Stimulated activated CD4-positive, alpha-beta T cell treated with anti-CD3 and anti-CD28 coated beads, Interleukin-4, amount 100 ng/mL, for 1 hour (primary cell): Measurements from ENCODE around the gene MIEN1.
"Not testable (repeated sequence)": the region's sequence is repeated elsewhere in the genome, so short reads cannot be mapped to it uniquely, and the experiment has no call there.

Experiments
- DNase-seq: peaks from one replicate; pipeline ENCODE4 v3.0.0-alpha.2; 2020

MIEN1 gene

DNA sequence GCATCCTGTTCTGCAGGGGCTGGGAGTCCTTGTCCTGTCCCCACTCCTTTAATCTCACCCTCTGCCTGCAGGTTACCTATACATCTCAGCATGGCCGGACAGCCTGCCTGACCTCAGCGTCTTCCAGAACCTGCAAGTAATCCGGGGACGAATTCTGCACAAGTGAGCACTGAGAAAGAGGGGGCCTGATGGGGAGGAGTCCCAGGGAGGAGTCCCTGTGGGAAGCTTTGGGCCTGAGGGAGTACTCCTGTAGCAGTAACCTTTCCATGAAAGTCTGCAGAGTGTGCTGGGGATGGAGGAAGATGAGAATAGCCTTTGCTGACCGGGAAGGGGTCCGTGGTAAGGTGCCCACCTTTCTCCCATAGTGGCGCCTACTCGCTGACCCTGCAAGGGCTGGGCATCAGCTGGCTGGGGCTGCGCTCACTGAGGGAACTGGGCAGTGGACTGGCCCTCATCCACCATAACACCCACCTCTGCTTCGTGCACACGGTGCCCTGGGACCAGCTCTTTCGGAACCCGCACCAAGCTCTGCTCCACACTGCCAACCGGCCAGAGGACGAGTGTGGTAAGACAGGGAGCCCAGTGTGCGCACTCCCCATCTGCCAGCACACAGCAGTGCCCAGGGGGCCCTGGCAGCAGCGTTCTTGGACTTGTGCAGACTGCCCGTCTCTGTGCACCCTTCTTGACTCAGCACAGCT lies 14.8 kb downstream of the MIEN1 start:
- DNase-seq, result no peak

DNA sequence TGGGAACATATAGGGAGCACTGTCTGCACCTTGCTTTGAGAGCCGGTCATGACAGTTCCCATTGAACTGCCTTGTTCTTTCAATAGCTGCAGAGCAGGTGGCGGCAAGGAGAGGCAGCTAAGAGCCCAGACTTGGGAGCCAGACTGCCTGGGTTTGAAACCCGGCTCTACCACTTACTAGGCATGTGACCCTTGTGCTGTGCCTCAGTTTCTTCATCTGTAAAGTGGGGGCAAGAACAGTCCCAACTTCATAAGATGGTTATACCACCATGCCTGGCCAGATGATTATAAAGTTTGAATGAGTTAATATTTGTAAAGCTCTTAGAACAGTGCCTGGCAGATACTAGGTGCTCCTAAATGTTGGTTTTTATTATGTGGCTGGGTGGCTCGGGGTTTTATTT lies 16.1 kb downstream of the MIEN1 start:
- DNase-seq, result no peak

DNA sequence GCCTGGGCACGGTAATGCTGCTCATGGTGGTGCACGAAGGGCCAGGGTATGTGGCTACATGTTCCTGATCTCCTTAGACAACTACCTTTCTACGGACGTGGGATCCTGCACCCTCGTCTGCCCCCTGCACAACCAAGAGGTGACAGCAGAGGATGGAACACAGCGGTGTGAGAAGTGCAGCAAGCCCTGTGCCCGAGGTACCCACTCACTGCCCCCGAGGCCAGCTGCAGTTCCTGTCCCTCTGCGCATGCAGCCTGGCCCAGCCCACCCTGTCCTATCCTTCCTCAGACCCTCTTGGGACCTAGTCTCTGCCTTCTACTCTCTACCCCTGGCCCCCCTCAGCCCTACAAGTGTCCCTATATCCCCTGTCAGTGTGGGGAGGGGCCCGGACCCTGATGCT lies 18.5 kb downstream of the MIEN1 start:
- no peak for DNase-seq

DNA sequence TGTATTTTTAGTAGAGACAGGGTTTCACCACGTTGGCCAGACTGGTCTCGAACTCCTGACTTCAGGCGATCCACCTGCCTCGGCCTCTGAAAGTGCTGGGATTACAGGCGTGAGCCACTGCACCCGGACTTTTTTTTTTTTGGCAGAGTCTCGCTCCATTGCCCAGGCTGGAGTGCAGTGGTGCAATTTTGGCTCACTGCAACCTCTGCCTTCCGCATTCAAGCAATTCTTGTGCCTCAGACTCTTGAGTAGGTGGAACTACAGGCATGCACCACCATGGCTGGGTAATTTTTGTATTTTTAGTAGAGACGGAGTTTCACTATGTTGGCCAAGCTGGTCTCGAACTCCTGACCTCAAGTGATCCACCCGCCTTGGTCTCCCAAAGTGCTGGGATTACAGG lies 19.3 kb downstream of the MIEN1 start:
- not testable (repeated sequence) for DNase-seq

DNA sequence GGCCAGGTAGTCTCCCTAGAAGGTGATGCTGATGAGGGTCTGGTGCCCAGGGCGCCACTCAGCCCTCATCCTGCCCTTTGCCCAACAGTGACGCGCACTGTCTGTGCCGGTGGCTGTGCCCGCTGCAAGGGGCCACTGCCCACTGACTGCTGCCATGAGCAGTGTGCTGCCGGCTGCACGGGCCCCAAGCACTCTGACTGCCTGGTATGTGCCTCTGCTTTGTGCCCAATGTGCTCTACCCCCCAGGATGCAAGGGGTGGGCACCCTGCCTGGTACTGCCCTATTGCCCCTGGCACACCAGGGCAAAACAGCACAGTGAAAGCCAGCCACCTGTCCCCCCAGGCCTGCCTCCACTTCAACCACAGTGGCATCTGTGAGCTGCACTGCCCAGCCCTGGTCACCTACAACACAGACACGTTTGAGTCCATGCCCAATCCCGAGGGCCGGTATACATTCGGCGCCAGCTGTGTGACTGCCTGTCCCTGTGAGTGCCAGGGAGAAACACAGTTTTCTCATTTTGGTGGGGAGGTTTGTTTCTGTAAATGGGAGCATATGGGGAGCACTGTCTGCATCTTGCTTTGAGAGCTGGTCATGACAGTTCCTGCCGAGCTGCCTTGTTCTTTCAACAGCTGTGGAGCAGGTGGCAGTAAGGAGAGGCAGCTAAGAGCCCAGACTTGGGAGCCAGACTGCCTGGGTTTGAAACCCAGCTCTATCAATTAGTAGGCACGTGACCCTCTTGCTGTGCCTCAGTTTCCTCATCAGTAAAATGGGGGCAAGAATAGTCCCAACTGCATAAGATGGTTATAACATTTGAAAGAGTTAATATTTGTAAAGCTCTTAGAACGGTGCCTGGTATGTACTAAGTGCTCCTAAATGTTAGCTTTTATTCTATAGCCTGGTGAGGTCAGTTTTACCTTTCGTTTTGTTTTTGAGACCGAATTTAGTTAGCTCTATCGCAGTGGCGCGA lies 20.1 kb downstream of the MIEN1 start:
- DNase-seq, result no peak

DNA sequence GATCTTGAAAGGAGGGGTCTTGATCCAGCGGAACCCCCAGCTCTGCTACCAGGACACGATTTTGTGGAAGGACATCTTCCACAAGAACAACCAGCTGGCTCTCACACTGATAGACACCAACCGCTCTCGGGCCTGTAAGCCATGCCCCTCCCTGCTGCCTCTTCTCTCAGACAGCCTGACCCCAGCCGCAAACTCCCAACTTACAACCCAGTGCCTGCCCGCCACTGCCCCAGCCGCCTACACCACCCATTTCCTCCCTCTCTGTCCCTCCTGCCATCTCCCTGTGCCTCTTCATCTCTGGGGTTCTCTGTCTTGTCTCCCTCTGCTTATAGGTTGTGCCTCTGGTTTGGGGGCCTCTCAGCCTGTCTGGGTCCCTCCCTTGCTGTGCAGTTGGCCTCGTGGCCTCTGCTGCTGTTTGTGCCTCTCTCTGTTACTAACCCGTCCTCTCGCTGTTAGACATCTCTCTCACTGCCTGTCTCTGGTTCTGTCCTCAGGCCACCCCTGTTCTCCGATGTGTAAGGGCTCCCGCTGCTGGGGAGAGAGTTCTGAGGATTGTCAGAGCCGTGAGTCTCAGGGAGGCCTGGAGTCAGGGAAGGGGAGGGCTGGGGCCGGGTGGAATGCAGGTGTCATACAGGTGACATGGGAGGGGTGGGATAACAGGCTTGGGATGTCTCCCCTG lies 20.9 kb downstream of the MIEN1 start:
- DNase-seq, result no peak

DNA sequence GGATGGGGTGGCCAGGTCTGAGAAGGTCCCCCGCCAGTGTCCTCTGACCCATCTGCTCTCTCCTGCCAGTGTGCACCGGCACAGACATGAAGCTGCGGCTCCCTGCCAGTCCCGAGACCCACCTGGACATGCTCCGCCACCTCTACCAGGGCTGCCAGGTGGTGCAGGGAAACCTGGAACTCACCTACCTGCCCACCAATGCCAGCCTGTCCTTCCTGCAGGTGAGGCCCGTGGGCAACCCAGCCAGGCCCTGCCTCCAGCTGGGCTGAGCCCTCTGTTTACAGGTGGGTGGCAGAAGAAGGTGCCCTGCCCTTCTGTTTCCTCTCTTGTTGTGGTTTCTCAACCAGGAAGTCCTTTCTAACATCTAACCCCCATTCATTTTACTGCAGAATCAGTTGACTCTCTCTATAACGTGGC lies 23.4 kb downstream of the MIEN1 start:
- no peak for DNase-seq

DNA sequence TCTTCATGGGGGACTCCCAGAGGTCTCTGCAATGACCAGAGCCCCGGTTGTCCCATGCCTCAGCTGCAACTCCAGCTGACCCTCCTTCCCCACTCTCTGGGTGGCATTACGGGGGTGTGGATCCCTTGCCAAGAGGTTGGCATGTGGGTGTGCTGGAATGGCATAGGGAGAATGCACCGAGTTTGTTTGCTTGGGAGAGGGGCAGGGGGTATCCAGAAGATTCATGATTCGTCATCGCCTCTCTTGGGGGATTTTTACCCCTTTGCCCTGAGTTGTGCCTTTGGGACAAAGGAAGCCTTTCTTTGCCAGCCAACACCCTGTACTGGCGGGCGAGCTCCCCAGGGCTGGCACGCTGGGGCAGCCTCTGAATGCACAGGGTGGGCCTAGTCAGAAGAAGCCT lies 23.9 kb downstream of the MIEN1 start:
- DNase-seq, result no peak

DNA sequence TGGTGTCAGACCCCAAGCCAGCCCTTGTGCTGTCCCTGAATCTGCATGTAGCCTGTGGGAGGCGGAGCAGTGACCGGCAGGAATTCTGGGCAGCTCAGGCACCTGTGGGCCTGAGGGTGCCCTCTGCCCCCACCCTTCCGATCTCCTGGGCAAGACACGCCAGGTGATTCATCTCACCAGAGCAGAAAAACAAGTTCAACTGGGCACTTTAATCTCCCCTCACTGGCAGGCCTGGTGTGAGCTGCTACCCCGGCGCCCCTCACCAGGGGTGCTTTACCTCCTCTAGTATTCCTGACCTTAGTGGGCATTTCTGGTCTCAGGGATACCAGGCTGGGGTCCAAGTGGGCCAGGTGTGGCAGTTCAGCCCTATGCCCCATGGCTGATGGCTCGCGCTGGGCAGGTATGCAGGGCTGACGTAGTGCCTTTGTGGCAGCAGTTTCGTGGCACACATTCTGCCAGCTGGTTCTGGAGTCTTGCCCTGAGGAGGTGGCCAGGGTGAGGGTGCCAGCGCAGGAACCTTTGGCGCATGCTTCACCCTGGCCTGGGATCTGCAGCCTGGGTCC lies 24.5 kb downstream of the MIEN1 start:
- DNase-seq, result no peak

DNA sequence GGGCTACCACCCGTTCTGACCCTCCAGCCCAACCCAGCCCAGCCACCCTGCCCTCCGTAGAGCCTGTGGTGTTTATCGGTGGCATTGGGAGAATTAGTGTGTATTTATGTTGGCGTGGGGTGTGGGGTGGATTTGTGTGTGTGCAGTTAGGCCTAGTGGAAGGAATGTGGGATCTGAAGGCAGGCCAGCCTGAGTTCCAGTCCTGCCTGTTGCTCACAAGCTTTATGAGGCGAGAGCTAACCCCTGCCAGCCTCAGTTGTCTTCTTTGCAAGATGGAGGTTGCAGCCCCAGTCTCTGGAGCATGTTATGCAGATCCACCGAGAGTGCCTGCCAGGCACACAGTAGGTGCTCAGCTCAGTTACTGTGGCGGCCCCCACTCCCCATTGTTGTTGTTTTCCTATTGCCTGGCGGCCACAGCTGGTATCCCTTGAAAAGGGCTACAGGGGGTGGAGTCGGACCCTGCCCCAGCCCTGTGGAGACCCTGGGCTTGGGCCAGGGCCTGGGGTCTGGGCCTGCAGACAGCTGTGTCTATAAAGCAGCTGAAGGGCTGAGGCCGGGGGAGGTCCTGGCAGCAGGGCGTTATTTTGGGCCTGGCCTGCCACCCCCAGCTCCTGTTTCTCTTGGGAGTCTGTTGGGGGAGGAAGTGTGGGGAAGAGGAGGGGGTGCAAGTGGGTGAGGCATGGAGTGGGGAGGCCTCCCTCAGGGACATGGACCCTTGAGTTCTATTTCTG lies 25.3 kb downstream of the MIEN1 start:
- no peak for DNase-seq

DNA sequence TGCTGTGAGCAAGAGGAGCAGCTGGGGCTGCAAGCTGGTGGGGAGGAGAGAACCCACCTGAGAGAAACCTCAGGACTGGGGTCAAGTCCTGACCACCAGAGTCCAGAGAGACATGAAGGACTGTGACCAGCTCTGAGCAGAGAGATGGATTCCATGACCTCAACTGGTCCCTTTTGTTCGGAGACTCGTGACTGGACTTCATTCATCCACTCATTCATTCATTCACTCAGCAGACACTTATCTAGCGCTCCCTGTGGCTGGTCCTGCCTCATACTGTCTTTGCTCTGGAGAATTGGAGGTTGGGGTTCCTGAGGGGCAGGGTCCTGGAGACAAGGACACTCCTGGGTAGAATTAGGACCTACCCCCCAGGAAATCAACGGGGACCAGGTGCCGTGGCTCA lies 26.4 kb downstream of the MIEN1 start:
- DNase-seq, result no peak

DNA sequence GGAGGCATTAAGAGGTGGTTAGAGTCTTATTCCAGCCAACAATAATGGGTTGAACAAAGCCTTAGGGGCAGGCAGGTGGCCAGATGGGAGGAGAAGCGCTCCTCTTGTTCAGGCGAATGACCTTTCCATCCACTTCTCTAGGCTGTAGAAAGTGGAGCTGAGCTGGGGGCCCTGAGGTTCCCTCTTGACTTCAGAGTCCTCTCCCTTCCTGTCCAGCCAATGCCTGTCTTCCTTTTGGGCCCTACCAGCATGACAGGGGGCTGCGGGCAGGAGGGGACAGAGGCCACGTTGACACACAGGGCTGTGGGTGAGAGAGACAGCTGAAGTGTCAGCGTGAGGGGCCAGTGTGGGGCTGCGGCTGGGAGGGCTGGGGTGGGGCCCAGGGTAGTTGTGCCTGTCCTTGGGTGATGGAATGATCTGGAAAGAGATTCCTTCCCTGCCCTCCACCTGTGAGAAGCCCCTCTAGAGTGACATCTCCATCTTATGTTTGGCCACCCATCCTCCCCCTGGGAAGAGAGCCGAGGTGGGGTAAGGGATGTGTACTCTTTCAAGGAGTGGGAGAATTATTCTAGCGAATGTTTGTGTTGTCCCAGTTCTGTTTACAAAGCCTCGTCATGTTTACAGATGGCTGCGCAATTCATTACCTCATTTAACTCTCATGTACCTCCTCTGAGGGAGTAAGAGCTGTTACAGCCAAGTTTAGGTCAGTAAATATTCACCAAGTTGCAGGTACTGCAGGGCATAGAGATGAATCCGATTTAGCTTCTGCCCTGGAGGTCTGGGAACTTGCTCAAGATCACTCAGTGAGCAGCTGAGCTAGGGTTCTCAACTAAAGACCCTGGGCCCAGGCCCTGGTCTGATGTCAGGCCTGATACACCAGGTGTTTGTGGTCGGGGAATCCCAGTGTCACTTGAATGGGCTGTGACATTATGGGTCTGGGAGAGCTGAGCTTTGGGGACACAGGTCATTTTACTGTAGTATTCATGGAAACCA lies 27.1 kb downstream of the MIEN1 start:
- no peak for DNase-seq

DNA sequence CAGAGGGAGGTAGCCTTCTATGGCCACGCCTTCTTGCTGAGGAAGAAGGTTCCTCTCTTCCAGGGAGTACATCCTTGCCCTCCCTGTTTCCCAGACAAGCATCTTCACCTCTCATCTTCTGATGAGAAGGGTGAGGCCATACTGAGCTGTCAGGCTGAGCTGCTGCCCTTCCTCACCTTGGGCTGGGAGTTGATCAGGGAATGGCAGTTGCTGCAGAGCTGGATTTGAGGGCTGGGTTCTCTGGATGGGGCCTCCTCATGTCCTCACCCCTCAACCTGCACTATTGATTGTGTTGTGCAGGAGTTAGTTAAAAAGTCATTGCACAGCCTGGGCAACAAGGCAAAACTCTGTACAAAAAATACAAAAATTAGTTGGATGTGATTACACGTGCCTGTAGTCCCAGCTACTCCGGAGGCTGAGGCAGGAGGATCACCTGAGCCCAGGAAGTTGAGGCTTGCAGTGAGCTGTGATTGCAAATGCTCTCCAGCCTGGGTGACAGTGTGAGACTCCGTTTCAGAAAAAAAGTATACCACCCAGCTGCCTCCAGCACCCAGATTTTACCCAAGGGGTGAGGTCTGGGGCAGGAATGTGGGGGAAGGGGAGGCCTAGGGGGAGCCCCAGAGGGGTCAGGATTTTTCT lies 28.4 kb downstream of the MIEN1 start:
- no peak for DNase-seq

DNA sequence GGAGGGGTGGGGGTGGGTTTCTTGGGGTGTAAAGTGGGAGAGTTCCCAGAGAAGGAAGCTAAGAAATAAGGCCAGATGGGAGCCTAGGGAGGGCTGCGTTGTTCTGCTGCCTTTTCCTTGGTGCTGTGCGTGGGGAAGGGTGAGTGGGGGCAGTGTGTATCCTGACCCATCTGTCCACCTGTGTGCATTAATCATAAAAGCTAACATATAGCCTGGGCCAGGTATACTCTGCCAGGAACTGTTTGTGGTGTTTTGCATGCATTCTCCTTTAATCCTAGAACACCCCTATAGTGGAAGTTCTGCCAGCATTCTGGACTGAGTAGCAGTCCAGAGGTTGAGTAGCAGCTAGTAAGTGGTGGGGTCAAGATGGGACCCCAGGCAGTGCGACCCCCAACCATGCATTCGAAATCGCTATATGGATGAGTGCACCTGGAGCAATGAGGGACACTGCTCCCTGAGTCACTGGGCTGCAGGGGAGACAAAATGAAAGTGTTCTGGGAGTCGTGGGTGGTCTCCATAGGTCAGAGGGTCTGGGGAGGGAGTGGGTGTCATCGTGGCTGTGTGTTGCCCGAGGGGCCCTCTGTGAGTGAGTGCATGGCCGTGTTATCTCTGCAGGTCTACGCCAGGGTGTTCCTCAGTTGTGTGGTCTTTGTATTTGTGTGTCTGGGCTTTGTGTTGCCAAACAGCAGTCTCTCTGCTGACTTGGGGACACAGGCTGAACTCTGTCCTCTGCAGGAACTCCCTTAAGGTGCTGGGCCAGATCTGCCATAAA lies 29.1 kb downstream of the MIEN1 start:
- DNase-seq, result no peak

DNA sequence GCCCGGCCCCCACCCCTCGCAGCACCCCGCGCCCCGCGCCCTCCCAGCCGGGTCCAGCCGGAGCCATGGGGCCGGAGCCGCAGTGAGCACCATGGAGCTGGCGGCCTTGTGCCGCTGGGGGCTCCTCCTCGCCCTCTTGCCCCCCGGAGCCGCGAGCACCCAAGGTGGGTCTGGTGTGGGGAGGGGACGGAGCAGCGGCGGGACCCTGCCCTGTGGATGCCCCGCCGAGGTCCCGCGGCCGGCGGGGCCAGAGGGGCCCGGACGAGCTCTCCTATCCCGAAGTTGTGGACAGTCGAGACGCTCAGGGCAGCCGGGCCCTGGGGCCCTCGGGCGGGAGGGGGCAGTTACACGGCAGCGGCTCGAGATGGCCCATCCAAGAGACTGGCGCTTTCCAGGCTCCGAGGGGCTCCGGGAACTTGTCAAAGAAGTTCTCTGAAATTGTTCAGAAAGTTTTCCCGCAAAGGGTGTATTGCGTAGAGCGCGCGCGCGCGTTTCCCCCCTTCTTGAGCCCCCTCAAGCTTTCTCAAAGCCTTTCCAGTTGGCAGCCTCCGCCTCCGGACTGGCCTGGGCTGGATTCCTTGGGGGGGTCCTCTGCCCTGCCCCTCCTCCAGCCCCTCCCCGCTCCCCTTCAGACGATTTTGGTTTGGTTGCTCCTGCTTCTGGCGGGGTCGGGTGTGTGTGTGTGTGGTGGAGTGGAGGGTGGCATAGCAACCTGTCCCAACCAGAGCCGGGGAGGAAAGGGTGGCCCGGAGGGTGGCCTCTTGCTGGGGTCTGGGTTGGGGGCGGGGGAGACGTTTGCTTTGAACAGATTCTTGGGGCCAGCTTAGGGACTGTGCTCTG lies 30.0 kb downstream of the MIEN1 start:
- no peak for DNase-seq

DNA sequence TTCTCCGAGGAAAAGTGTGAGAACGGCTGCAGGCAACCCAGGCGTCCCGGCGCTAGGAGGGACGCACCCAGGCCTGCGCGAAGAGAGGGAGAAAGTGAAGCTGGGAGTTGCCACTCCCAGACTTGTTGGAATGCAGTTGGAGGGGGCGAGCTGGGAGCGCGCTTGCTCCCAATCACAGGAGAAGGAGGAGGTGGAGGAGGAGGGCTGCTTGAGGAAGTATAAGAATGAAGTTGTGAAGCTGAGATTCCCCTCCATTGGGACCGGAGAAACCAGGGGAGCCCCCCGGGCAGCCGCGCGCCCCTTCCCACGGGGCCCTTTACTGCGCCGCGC lies 30.5 kb downstream of the MIEN1 start, which contains the start of gene ERBB2:
TSS of gene ERBB2 (plus strand) at position 247 of the 330 bp plus-strand sequence. CDS start 175 bp downstream, outside the sequence.
- no peak for DNase-seq

DNA sequence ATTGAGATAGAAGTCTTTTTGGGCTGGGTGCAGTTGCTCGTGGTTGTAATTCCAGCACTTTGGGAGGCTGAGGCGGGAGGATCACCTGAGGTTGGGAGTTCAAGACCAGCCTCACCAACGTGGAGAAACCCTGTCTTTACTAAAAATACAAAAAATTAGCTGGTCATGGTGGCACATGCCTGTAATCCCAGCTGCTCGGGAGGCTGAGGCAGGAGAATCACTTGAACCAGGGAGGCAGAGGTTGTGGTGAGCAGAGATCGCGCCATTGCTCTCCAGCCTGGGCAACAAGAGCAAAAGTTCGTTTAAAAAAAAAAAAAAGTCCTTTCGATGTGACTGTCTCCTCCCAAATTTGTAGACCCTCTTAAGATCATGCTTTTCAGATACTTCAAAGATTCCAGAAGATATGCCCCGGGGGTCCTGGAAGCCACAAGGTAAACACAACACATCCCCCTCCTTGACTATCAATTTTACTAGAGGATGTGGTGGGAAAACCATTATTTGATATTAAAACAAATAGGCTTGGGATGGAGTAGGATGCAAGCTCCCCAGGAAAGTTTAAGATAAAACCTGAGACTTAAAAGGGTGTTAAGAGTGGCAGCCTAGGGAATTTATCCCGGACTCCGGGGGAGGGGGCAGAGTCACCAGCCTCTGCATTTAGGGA lies 31.0 kb downstream of the MIEN1 start:
- not testable (repeated sequence) for DNase-seq

DNA sequence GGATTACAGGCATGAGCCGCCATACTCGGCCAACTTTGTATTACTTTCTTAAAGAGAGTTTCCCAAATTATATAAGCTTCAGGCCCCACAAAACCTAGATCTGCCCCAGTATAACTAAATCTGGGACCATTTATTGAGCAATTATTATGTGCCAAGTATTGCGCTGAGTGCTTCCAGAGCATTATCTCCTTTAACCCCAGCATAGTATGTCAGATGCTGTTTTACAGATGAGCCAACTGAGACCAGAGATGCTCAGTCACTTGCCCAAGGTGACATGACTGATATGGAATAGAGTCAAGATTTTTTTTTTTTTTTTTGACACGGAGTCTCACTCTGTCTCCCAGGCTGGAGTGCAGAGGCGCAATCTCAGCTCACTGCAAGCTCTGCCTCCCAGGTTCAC lies 32.4 kb downstream of the MIEN1 start:
- no peak for DNase-seq
